ENCODE measurements around the gene SPEF1.
"Not testable (repeated sequence)": the region's sequence is repeated elsewhere in the genome, so short reads cannot be mapped to it uniquely, and the experiment has no call there.

The SPEF1 gene

GRCh38 chr20:3781153-3781910, at the start of gene SPEF1:
Gene SPEF1, minus strand, starts transcription at chr20:3781448. Its CDS starts 161 bp downstream, at chr20:3781287.
- peaks cover 2% of the 10 kb centered on the region; the same call in 1 of the 2 replicates for H3K4me1 ChIP-seq
- in situ Hi-C loops (cut with MboI; ENCODE audit: low sequenced_read_pairs): no loop called here

GRCh38 chr20:3829891-3830290, 48.6 kb upstream of the SPEF1 start:
- H3K27me3 ChIP-seq (ENCODE audit: low read depth); DNase-seq (ENCODE audit: low spot score in 2 of 2); H3K4me3 ChIP-seq; H3K36me3 ChIP-seq (replicated peaks); H3K9me3 ChIP-seq; in situ Hi-C loops (cut with MboI; ENCODE audit: low sequenced_read_pairs); H3K4me1 ChIP-seq: not testable (repeated sequence)

More at GRCh38 chr20:3781153-3781910, at the start of gene SPEF1:
- Histone ChIP-seq H3K27me3 (ENCODE audit: low read depth) (no peaks in the 10 kb centered on the region), H3K4me3 (peak within 1 kb of the TSS; percentile 24), H3K9me3 (no peaks in the 10 kb centered on the region), H3K36me3 (replicated peaks) (peaks cover 9% of the 10 kb centered on the region; the same call in 1 of the 2 replicates)
- peak; percentile 91 to 98 for DNase-seq (ENCODE audit: low spot score in 2 of 2)

- no peak for DNase-seq (ENCODE audit: low spot score in 2 of 2)
- Histone ChIP-seq H3K36me3 (replicated peaks) (peaks cover 5% of the 10 kb centered on the region), H3K4me1 (0 out of 2 replicates have a peak, but pooled peaks cover 2% of the 10 kb centered on the region), H3K4me3 (no peak overlapping the region), H3K27me3 (ENCODE audit: low read depth) (no peaks in the 10 kb centered on the region), H3K9me3 (no peaks in the 10 kb centered on the region)
- in situ Hi-C loops (cut with MboI; ENCODE audit: low sequenced_read_pairs): no loop called here
Measured at GRCh38 chr20:3828798-3829197, 47.5 kb upstream of the SPEF1 start.

GRCh38 chr20:3826420-3826819, 45.2 kb upstream of the SPEF1 start:
- in situ Hi-C loops (cut with MboI; ENCODE audit: low sequenced_read_pairs): no loop called here

GRCh38 chr20:3825526-3825925, 44.3 kb upstream of the SPEF1 start:
- H3K4me3 ChIP-seq: no peak overlapping the region
- in situ Hi-C loops (cut with MboI; ENCODE audit: low sequenced_read_pairs): no loop called here
- H3K9me3 ChIP-seq: no peaks in the 10 kb centered on the region
- H3K36me3 ChIP-seq (replicated peaks): peaks cover 11% of the 10 kb centered on the region
- no peaks in the 10 kb centered on the region for H3K27me3 ChIP-seq (ENCODE audit: low read depth)
- H3K4me1 ChIP-seq: peaks cover 7% of the 10 kb centered on the region; the same call in 1 of the 2 replicates
- no peak for DNase-seq (ENCODE audit: low spot score in 2 of 2)

More at GRCh38 chr20:3826420-3826819, 45.2 kb upstream of the SPEF1 start:
- Histone ChIP-seq H3K4me3 (no peak overlapping the region), H3K4me1 (peaks cover 4% of the 10 kb centered on the region; the same call in 1 of the 2 replicates), H3K27me3 (ENCODE audit: low read depth) (no peaks in the 10 kb centered on the region), H3K36me3 (replicated peaks) (peaks cover 11% of the 10 kb centered on the region), H3K9me3 (no peaks in the 10 kb centered on the region)
- DNase-seq (ENCODE audit: low spot score in 2 of 2): no peak

- in situ Hi-C loops (cut with MboI; ENCODE audit: low sequenced_read_pairs): no loop called here
- H3K4me3 ChIP-seq: no peak overlapping the region
- no peaks in the 10 kb centered on the region for H3K9me3 ChIP-seq
- no peaks in the 10 kb centered on the region for H3K27me3 ChIP-seq (ENCODE audit: low read depth)
- peaks cover 10% of the 10 kb centered on the region for H3K4me1 ChIP-seq
- peaks cover 11% of the 10 kb centered on the region for H3K36me3 ChIP-seq (replicated peaks)
- DNase-seq (ENCODE audit: low spot score in 2 of 2): no peak
Measured at GRCh38 chr20:3823881-3824280, 42.6 kb upstream of the SPEF1 start.

GRCh38 chr20:3821996-3822395, 40.7 kb upstream of the SPEF1 start:
- no peak for DNase-seq (ENCODE audit: low spot score in 2 of 2)
- no peaks in the 10 kb centered on the region for H3K27me3 ChIP-seq (ENCODE audit: low read depth)
- in situ Hi-C loops (cut with MboI; ENCODE audit: low sequenced_read_pairs): no loop called here
- H3K9me3 ChIP-seq: no peaks in the 10 kb centered on the region
- H3K36me3 ChIP-seq (replicated peaks): peaks cover 11% of the 10 kb centered on the region
- no peak overlapping the region for H3K4me3 ChIP-seq
- peaks cover 10% of the 10 kb centered on the region for H3K4me1 ChIP-seq

- Histone ChIP-seq H3K36me3 (replicated peaks) (peaks cover 11% of the 10 kb centered on the region), H3K9me3 (no peaks in the 10 kb centered on the region), H3K27me3 (ENCODE audit: low read depth) (no peaks in the 10 kb centered on the region), H3K4me1 (peaks cover 10% of the 10 kb centered on the region), H3K4me3 (peak overlapping the region; percentile 74)
- in situ Hi-C loops (cut with MboI; ENCODE audit: low sequenced_read_pairs): no loop called here
- DNase-seq (ENCODE audit: low spot score in 2 of 2): no peak
Measured at GRCh38 chr20:3820901-3821727, 39.9 kb upstream of the SPEF1 start.

GRCh38 chr20:3820048-3820900, 39.0 kb upstream of the SPEF1 start, which contains the start of gene AP5S1:
Gene AP5S1, plus strand, starts transcription at chr20:3820547. Its CDS starts 1,571 bp downstream, at chr20:3822118.
- H3K4me3 ChIP-seq: peak within 1 kb of the TSS; percentile 74
- H3K27me3 ChIP-seq (ENCODE audit: low read depth): no peaks in the 10 kb centered on the region
- H3K4me1 ChIP-seq: peaks cover 10% of the 10 kb centered on the region
- in situ Hi-C loops (cut with MboI; ENCODE audit: low sequenced_read_pairs): no loop called here
- peak; percentile 96 to 97 for DNase-seq (ENCODE audit: low spot score in 2 of 2)
- no peaks in the 10 kb centered on the region for H3K9me3 ChIP-seq
- H3K36me3 ChIP-seq (replicated peaks): peaks cover 11% of the 10 kb centered on the region

- Histone ChIP-seq H3K27me3 (ENCODE audit: low read depth) (no peaks in the 10 kb centered on the region), H3K4me3 (peak overlapping the region; percentile 74), H3K4me1 (peaks cover 10% of the 10 kb centered on the region), H3K9me3 (no peaks in the 10 kb centered on the region), H3K36me3 (replicated peaks) (peaks cover 10% of the 10 kb centered on the region)
- DNase-seq (ENCODE audit: low spot score in 2 of 2): no peak
- in situ Hi-C loops (cut with MboI; ENCODE audit: low sequenced_read_pairs): no loop called here
Measured at GRCh38 chr20:3819411-3820047, 38.3 kb upstream of the SPEF1 start.

- in situ Hi-C loops (cut with MboI; ENCODE audit: low sequenced_read_pairs): no loop called here
- Histone ChIP-seq H3K4me1 (peaks cover 10% of the 10 kb centered on the region), H3K36me3 (replicated peaks) (peaks cover 6% of the 10 kb centered on the region; the same call in 1 of the 2 replicates), H3K27me3 (ENCODE audit: low read depth) (no peaks in the 10 kb centered on the region), H3K9me3 (no peaks in the 10 kb centered on the region), H3K4me3 (no peak overlapping the region)
- DNase-seq (ENCODE audit: low spot score in 2 of 2): peak; percentile 58 to 80
Measured at GRCh38 chr20:3818155-3819151, 37.2 kb upstream of the SPEF1 start.

GRCh38 chr20:3815703-3816315, 34.6 kb upstream of the SPEF1 start:
- Histone ChIP-seq H3K9me3 (no peaks in the 10 kb centered on the region), H3K4me1 (peaks cover 13% of the 10 kb centered on the region), H3K36me3 (replicated peaks) (no peaks in the 10 kb centered on the region), H3K27me3 (ENCODE audit: low read depth) (no peaks in the 10 kb centered on the region), H3K4me3 (no peak overlapping the region)
- no peak for DNase-seq (ENCODE audit: low spot score in 2 of 2)
- in situ Hi-C loops (cut with MboI; ENCODE audit: low sequenced_read_pairs): no loop called here

Measured in HAP-1 (cell line).